Upper lobe of left lung (tissue), 4 donors: Measurements from ENCODE around the gene STARD7.

Experiments
- POLR2A ChIP-seq, 4 donors: fragments of 450-650 bp; IDR thresholded peaks; one replicate each; pipeline ENCODE4 v1.5.1; 2016 to 2017; ENCODE audit warnings: antibody characterized with exemption in 4 of 4, mild to moderate bottlenecking in 2 of 4
- TF ChIP-seq, protein P1 (sequence below), 6 experiments: fragments of 450-650 bp in 4 of 6; fragments of 200-600 bp in 2 of 6; sonication (generic) in 2 of 6; IDR thresholded peaks; one replicate each; pipeline ENCODE4 v1.5.1; 2016 to 2019; ENCODE audit warnings: antibody characterized with exemption in 6 of 6

GRCh38 chr2:96204836-96205624 lies 3.6 kb downstream of the STARD7 start:
- TF ChIP-seq POLR2A (IDR thresholded peaks at IDR 0.05): no peak
- TF ChIP-seq, protein P1, sequence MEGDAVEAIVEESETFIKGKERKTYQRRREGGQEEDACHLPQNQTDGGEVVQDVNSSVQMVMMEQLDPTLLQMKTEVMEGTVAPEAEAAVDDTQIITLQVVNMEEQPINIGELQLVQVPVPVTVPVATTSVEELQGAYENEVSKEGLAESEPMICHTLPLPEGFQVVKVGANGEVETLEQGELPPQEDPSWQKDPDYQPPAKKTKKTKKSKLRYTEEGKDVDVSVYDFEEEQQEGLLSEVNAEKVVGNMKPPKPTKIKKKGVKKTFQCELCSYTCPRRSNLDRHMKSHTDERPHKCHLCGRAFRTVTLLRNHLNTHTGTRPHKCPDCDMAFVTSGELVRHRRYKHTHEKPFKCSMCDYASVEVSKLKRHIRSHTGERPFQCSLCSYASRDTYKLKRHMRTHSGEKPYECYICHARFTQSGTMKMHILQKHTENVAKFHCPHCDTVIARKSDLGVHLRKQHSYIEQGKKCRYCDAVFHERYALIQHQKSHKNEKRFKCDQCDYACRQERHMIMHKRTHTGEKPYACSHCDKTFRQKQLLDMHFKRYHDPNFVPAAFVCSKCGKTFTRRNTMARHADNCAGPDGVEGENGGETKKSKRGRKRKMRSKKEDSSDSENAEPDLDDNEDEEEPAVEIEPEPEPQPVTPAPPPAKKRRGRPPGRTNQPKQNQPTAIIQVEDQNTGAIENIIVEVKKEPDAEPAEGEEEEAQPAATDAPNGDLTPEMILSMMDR (IDR thresholded peaks at IDR 0.05): no peak
